Keratinocyte (primary cell): ENCODE results near the gene PADI1.

Experiments
- CTCF ChIP-seq, 3 experiments: IDR thresholded peaks in 1 of 3; conservative IDR thresholded peaks in 1 of 3; optimal IDR thresholded peaks in 1 of 3; 2 replicates in 2 of 3; 3 replicates in 1 of 3; pipeline versions ENCODE3 to v1.5.1; 2011; ENCODE audit warnings: low read length in 3 of 3, mild to moderate bottlenecking in 3 of 3, moderate library complexity in 2 of 3, control low read depth in 1 of 3, inconsistent platforms in 1 of 3; ENCODE audit not compliant: insufficient read depth in 2 of 3; ENCODE audit errors: extremely low read depth in 1 of 3
- EZH2 ChIP-seq: IDR thresholded peaks from one replicate; pipeline ENCODE4 v1.6.1; 2012; ENCODE audit warnings: inconsistent platforms, mild to moderate bottlenecking, low read length, moderate library complexity

GRCh38 chr1:17260264-17260663 is 55.3 kb downstream of the PADI1 start:
- TF ChIP-seq CTCF (optimal IDR thresholded peaks at IDR 0.05 in 1 of 3, IDR thresholded peaks at IDR 0.05 in 1 of 3, conservative IDR thresholded peaks at IDR 0.05 in 1 of 3; ENCODE audit: extremely low read depth in 1 of 3, insufficient read depth in 2 of 3, low read length in 3 of 3) (no peak), EZH2 (no peak)
